Measurements from ENCODE around the gene MRTFB. TPM values are rescaled to one million over a fixed set of nuclear protein-coding genes. Genes with fewer than 3 reads are reported as not detected.

MRTFB gene
- total and polyA plus RNA-seq, 2 of the 13 experiments (the other 11 are each of a cell fraction or from before 2014, with no cell fraction given), result 11.4 to 14.0 TPM

DNA sequence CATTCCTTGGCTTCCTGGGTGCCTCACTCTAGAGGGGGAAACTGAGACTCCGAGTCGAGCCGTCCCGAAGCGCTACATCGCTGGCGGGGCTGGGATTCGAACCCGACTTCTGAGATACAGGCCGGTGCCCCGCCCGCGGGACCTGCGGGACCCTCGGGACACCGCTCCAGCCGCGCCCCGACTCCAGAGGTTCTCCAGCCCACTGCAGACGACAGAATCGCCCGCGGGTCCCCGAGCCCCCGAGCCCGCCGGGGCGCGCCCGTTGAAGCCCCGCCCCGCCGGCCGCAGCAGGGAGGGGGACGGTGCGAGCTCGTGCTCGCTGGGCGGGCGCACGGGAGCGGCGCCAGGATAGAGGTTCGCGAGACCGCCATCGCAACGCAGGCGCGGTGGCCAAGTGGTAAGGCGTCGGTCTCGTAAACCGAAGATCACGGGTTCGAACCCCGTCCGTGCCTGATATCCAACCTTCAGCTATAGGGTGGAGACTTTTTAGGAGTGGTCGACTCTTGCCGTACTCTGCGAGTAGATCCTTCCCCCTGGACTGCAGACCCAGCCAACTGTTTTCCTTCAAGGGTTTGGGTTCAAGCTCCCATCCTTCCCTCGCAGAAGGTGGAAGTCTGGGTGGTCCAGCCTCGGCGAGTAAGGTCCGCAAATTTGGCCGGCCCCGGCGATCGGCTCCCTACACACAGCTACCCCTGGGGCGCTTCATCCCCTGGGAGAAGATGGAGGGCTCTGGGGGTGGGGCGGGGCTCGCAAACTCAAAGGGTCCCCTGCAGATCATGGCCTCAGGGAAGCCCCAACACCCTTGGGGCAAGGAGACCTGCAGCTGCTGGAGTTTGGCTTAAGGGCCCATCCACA lies 214.6 kb downstream of the MRTFB start (continued):
- TF ChIP-seq, protein P1, sequence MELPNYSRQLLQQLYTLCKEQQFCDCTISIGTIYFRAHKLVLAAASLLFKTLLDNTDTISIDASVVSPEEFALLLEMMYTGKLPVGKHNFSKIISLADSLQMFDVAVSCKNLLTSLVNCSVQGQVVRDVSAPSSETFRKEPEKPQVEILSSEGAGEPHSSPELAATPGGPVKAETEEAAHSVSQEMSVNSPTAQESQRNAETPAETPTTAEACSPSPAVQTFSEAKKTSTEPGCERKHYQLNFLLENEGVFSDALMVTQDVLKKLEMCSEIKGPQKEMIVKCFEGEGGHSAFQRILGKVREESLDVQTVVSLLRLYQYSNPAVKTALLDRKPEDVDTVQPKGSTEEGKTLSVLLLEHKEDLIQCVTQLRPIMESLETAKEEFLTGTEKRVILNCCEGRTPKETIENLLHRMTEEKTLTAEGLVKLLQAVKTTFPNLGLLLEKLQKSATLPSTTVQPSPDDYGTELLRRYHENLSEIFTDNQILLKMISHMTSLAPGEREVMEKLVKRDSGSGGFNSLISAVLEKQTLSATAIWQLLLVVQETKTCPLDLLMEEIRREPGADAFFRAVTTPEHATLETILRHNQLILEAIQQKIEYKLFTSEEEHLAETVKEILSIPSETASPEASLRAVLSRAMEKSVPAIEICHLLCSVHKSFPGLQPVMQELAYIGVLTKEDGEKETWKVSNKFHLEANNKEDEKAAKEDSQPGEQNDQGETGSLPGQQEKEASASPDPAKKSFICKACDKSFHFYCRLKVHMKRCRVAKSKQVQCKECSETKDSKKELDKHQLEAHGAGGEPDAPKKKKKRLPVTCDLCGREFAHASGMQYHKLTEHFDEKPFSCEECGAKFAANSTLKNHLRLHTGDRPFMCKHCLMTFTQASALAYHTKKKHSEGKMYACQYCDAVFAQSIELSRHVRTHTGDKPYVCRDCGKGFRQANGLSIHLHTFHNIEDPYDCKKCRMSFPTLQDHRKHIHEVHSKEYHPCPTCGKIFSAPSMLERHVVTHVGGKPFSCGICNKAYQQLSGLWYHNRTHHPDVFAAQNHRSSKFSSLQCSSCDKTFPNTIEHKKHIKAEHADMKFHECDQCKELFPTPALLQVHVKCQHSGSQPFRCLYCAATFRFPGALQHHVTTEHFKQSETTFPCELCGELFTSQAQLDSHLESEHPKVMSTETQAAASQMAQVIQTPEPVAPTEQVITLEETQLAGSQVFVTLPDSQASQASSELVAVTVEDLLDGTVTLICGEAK (IDR thresholded peaks at IDR 0.05), result no peak; the same call in 1 of the 2 replicates
- TF ChIP-seq, protein P1 (CRISPR knock-in tag; IDR thresholded peaks at IDR 0.05), result peak; percentile 70; the same call in 1 of the 2 replicates
- TF ChIP-seq ZIK1 (CRISPR knock-in tag; IDR thresholded peaks at IDR 0.05; ENCODE audit: borderline replicate concordance, low read depth) (peak; percentile 89; the same call in 1 of the 2 replicates), ZNF597 (CRISPR knock-in tag; IDR thresholded peaks at IDR 0.05) (peak; percentile 99), TERF1 (CRISPR knock-in tag; IDR thresholded peaks at IDR 0.05) (no peak; the same call in 1 of the 2 replicates), ATM (IDR thresholded peaks at IDR 0.05; ENCODE audit: borderline replicate concordance) (no peak), TCF12 (IDR thresholded peaks at IDR 0.05) (no peak), TCF12 (CRISPR knock-in tag; IDR thresholded peaks at IDR 0.05) (no peak; the same call in 1 of the 2 replicates), IKZF5 (CRISPR knock-in tag; IDR thresholded peaks at IDR 0.05) (peak; percentile 96), THAP7 (CRISPR knock-in tag; IDR thresholded peaks at IDR 0.05) (no peak), JUND (CRISPR knock-in tag; IDR thresholded peaks at IDR 0.05) (no peak; the same call in 1 of the 2 replicates)
- TF ChIP-seq, protein P2, sequence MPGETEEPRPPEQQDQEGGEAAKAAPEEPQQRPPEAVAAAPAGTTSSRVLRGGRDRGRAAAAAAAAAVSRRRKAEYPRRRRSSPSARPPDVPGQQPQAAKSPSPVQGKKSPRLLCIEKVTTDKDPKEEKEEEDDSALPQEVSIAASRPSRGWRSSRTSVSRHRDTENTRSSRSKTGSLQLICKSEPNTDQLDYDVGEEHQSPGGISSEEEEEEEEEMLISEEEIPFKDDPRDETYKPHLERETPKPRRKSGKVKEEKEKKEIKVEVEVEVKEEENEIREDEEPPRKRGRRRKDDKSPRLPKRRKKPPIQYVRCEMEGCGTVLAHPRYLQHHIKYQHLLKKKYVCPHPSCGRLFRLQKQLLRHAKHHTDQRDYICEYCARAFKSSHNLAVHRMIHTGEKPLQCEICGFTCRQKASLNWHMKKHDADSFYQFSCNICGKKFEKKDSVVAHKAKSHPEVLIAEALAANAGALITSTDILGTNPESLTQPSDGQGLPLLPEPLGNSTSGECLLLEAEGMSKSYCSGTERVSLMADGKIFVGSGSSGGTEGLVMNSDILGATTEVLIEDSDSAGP (CRISPR knock-in tag; IDR thresholded peaks at IDR 0.05; ENCODE audit: borderline replicate concordance), result peak; percentile 91

Measured in HepG2 (cell line).